Prostate gland (tissue), 2 donors: Measurements from ENCODE around the gene CAB39L.

ENCODE experiments used
- POLR2A ChIP-seq: fragments of 450-650 bp; IDR thresholded peaks from one replicate; pipeline ENCODE4 v1.6.1; 2016; ENCODE audit warnings: antibody characterized with exemption, mild to moderate bottlenecking
- POLR2AphosphoS5 ChIP-seq: sonication (generic); formaldehyde crosslinking; IDR thresholded peaks from one replicate; pipeline ENCODE4 v1.6.1; 2017; ENCODE audit warnings: antibody characterized with exemption
- TF ChIP-seq, protein P1 (sequence below), 4 experiments: fragments of 200-600 bp in 2 of 4; fragments of 450-650 bp in 2 of 4; sonication (generic) in 2 of 4; IDR thresholded peaks; 1 replicate in 3 of 4; 2 replicates in 1 of 4; pipeline ENCODE4 v1.5.1; 2016 to 2019; ENCODE audit warnings: antibody characterized with exemption in 4 of 4, mild to moderate bottlenecking in 2 of 4, moderate library complexity in 2 of 4

DNA sequence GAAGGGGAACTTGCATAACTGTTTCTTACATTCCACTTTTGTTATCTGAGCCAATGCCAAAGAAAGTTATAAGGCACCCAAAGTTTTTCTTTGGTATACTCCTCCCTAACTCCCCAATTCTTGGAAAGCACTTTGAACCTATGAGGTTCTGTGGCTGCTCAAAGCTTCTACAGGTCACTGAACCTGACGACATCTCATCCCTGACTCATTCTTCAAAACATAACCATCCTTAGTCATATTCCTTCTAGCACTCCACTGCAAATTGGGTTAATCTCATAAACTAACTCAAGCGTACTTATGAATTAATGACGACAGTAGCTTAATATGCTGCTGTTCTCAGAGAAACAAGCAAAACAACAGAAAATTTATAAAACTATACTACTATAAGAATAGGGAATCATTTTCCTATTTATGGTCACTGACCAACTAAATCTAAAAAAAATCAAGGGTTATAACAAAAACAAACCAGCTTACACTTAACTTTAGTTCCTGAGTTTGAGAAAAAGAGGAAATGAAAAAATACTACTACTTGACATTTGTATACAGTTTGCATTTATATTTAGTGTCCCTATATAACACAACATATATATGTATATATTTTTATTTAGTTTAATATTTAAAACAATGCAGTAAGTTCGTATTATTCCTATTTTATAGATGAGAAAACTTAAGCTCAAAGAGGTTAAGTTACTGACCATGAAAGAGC lies 69.1 kb downstream of the CAB39L start:
- TF ChIP-seq POLR2A = no peak
- TF ChIP-seq, protein P1, sequence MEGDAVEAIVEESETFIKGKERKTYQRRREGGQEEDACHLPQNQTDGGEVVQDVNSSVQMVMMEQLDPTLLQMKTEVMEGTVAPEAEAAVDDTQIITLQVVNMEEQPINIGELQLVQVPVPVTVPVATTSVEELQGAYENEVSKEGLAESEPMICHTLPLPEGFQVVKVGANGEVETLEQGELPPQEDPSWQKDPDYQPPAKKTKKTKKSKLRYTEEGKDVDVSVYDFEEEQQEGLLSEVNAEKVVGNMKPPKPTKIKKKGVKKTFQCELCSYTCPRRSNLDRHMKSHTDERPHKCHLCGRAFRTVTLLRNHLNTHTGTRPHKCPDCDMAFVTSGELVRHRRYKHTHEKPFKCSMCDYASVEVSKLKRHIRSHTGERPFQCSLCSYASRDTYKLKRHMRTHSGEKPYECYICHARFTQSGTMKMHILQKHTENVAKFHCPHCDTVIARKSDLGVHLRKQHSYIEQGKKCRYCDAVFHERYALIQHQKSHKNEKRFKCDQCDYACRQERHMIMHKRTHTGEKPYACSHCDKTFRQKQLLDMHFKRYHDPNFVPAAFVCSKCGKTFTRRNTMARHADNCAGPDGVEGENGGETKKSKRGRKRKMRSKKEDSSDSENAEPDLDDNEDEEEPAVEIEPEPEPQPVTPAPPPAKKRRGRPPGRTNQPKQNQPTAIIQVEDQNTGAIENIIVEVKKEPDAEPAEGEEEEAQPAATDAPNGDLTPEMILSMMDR (IDR thresholded peaks at IDR 0.05) = no peak
- TF ChIP-seq POLR2AphosphoS5 = no peak
